ENCODE results near the gene SGPP2. TPM values are rescaled to one million over a fixed set of nuclear protein-coding genes. Genes with fewer than 3 reads are reported as not detected.
"Not testable (repeated sequence)": the region's sequence is repeated elsewhere in the genome, so short reads cannot be mapped to it uniquely, and the experiment has no call there.

SGPP2 gene
- total RNA-seq, 2 donors from 2014 or later = 2.1 to 13.0 TPM

GRCh38 chr2:222576171-222577081 is 152.1 kb downstream of the SGPP2 start:
- Histone ChIP-seq H3K4me1 (peaks cover 0 to 16% of the 10 kb centered on the region in 2 donors), H3K27ac (no peak overlapping the region), H3K27me3 (no peaks in the 10 kb centered on the region), H3K36me3 (peaks cover 4% of the 10 kb centered on the region), H3K9me3 (no peaks in the 10 kb centered on the region), H3K4me3 (no peak overlapping the region)
- no peak for TF ChIP-seq CTCF (IDR thresholded peaks at IDR 0.05)
- DNase-seq (ENCODE audit: low spot score) = no peak

- H3K27me3 ChIP-seq = no peaks in the 10 kb centered on the region
- no peaks in the 10 kb centered on the region for H3K9me3 ChIP-seq
- DNase-seq (ENCODE audit: low spot score) = no peak
- H3K36me3 ChIP-seq = no peaks in the 10 kb centered on the region
- H3K4me1 ChIP-seq = peaks cover 0 to 12% of the 10 kb centered on the region in 2 donors
- H3K4me3 ChIP-seq = no peak overlapping the region
- no peak for TF ChIP-seq CTCF (IDR thresholded peaks at IDR 0.05)
- no peak overlapping the region for H3K27ac ChIP-seq
Measured at GRCh38 chr2:222577341-222577740, 153.0 kb downstream of the SGPP2 start.

GRCh38 chr2:222582928-222583327 is 158.6 kb downstream of the SGPP2 start:
- Histone ChIP-seq H3K27me3 (no peaks in the 10 kb centered on the region), H3K4me1 (no peaks in the 10 kb centered on the region), H3K27ac (no peak overlapping the region), H3K36me3 (peaks cover 4% of the 10 kb centered on the region), H3K9me3 (no peaks in the 10 kb centered on the region), H3K4me3 (no peak overlapping the region)
- peak in 1 of 2 donors; percentile 35 for TF ChIP-seq CTCF (IDR thresholded peaks at IDR 0.05)
- no peak for DNase-seq (ENCODE audit: low spot score)

- H3K4me3 ChIP-seq; H3K9me3 ChIP-seq; H3K4me1 ChIP-seq; DNase-seq (ENCODE audit: low spot score); H3K27ac ChIP-seq; H3K27me3 ChIP-seq; H3K36me3 ChIP-seq: not testable (repeated sequence)
Measured at GRCh38 chr2:222584589-222584988, 160.2 kb downstream of the SGPP2 start.

- TF ChIP-seq CTCF (IDR thresholded peaks at IDR 0.05) = no peak
- Histone ChIP-seq H3K4me3 (no peak overlapping the region), H3K4me1 (peaks cover 0 to 8% of the 10 kb centered on the region in 2 donors), H3K27ac (no peak overlapping the region), H3K36me3 (no peaks in the 10 kb centered on the region), H3K9me3 (no peaks in the 10 kb centered on the region), H3K27me3 (no peaks in the 10 kb centered on the region)
- DNase-seq (ENCODE audit: low spot score) = no peak
Measured at GRCh38 chr2:222591661-222592060, 167.3 kb downstream of the SGPP2 start.

- DNase-seq (ENCODE audit: low spot score) = no peak
- TF ChIP-seq CTCF (IDR thresholded peaks at IDR 0.05) = no peak
Measured at GRCh38 chr2:222592176-222592575, 167.8 kb downstream of the SGPP2 start.

More at GRCh38 chr2:222592176-222592575, 167.8 kb downstream of the SGPP2 start:
- H3K9me3 ChIP-seq = no peaks in the 10 kb centered on the region
- no peaks in the 10 kb centered on the region for H3K27me3 ChIP-seq
- H3K27ac ChIP-seq = no peak overlapping the region
- H3K36me3 ChIP-seq = no peaks in the 10 kb centered on the region
- H3K4me3 ChIP-seq = no peak overlapping the region
- peaks cover 0 to 8% of the 10 kb centered on the region in 2 donors for H3K4me1 ChIP-seq
